MM.1S (cell line): Measurements from ENCODE around the gene CCR1.

Experiments
- EZH2 ChIP-seq: fragments of 300-600 bp; sonication (generic); optimal IDR thresholded peaks from 2 replicates; pipeline ENCODE3; 2017; ENCODE audit warnings: low read depth, mild to moderate bottlenecking, antibody characterized with exemption, low read length, mixed read lengths
- TF ChIP-seq, protein P1 (sequence below): fragments of 300-600 bp; sonication (generic); IDR thresholded peaks from 2 replicates; pipeline ENCODE4 v1.5.1; 2016; ENCODE audit warnings: antibody characterized with exemption, low read length, mixed read lengths

DNA sequence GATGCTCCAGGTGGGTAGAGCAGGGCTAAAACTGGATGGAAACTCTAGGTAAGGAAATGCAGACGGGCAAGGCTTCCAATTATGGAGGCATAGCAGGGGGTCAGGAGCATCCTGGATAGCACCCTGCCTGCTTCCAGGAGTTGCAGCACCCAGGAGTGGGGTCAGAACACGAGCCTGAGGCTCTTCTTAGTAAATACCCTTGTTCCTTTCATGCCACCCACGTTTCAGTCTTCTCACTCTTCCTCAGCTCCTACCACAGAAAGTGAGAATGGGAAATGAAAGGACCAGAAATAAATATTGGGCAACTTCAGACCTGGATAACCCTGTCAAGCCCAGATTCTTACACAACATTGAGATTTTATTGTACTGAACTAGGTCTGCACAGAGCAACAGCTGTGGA, 16.4 kb downstream of the CCR1 start:
- TF ChIP-seq, protein P1, sequence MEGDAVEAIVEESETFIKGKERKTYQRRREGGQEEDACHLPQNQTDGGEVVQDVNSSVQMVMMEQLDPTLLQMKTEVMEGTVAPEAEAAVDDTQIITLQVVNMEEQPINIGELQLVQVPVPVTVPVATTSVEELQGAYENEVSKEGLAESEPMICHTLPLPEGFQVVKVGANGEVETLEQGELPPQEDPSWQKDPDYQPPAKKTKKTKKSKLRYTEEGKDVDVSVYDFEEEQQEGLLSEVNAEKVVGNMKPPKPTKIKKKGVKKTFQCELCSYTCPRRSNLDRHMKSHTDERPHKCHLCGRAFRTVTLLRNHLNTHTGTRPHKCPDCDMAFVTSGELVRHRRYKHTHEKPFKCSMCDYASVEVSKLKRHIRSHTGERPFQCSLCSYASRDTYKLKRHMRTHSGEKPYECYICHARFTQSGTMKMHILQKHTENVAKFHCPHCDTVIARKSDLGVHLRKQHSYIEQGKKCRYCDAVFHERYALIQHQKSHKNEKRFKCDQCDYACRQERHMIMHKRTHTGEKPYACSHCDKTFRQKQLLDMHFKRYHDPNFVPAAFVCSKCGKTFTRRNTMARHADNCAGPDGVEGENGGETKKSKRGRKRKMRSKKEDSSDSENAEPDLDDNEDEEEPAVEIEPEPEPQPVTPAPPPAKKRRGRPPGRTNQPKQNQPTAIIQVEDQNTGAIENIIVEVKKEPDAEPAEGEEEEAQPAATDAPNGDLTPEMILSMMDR = no peak
- no peak for TF ChIP-seq EZH2
